ENCODE results near the gene RAB44. TPM values are rescaled to one million over a fixed set of nuclear protein-coding genes. Genes with fewer than 3 reads are reported as not detected.
A peak's percentile ranks its signal among the peaks of the same experiment; 100 is the strongest.

RAB44 gene
- total and polyA plus RNA-seq, 2 of the 13 experiments (the other 11 are each of a cell fraction or from before 2014, with no cell fraction given) = not detected

DNA sequence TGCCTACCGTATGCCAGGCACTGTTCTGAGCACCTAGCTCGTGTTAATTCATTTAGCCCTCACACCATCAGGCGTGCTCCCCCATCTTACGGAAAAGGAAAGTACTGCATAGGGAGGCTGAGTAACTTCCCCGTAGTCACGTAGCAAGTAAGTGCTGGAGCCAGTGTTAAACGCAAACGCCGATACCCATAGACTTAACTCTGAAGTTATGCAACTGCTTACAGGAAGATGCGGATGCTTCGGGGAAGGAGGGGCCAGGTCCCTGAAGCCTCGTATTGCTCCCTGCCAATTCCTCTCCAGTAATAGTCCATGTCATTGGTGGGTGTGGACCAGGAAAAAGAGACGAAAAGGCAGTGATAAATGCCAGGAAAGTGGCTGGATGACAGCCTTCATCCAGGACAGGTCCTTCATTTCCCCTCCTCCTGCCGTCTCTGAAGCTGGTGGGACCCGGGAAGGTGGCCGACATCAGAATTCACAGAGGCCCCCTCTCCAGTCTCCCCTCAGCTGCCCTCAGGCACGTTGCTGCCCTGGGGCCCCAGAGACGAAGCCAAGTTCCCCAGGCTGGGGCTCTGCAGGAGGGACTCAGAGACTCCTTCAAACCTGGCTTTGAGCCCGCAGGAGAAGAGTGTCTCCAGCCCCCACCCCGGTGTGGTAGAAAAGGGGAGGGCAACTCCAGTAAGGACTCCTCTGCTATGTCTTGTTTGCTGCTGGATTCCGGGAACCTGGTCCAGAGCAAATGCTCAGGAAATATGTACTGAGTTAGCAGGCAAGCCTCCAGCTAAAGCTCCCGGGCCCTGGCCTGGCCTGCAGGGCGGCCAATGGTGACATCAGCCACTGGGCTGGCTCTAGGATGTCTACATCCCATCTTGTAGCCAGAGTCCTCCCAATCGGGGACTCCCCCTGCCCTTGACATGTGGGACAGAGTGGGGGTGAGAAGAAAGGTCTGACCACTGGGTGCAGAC lies 37.8 kb downstream of the RAB44 start:
- in situ Hi-C loops (cut with HindIII; ENCODE audit: extremely low pct_ligation_motif_present, low pct_unique_long_range_greater_than_20kb) (no loop called here), intact Hi-C loops (cut with micrococcal nuclease; ENCODE audit: unreplicated experiment) (no loop called here)
- Histone ChIP-seq H4K20me1 (ENCODE audit: insufficient read depth, low read length) (no peaks in the 10 kb centered on the region), H3K27me3 (ENCODE audit: control insufficient read depth in 1 of 2, insufficient read depth in 2 of 2, low read length in 2 of 2) (peaks cover 16 to 81% of the 10 kb centered on the region in 2 experiments), H3K9me3 (ENCODE audit: low read length) (no peaks in the 10 kb centered on the region), H2AFZ (ENCODE audit: low read length) (no peak overlapping the region), H3K9ac (ENCODE audit: insufficient read depth, low read depth, low read length) (no peak overlapping the region), H3K4me2 (ENCODE audit: low read depth, low read length) (no peak overlapping the region), H3K79me2 (ENCODE audit: insufficient read depth, low read length) (no peaks in the 10 kb centered on the region), H3K27ac (ENCODE audit: extremely low read length, insufficient read depth, low read length) (no peak overlapping the region), H3K4me1 (ENCODE audit: insufficient read depth, low read length) (no peaks in the 10 kb centered on the region), H3K36me3 (replicated peaks in 1 of 2; ENCODE audit: control insufficient read depth in 1 of 2, insufficient read depth in 2 of 2, low read length in 2 of 2) (no peaks in the 10 kb centered on the region), H3K4me3 (replicated peaks in 1 of 3; ENCODE audit: insufficient read depth in 1 of 3, low read depth in 2 of 3, low read length in 3 of 3) (no peak overlapping the region)
- BruUV-seq (replicated peaks) = no TSS peak
- ATAC-seq (peak; percentile 32; the same call in 2 of the 3 replicates), FAIRE-seq (no peak), DNase-seq (ENCODE audit: low spot score) (no peak)
- ChIA-PET CTCF (ENCODE audit: low intra/inter-chr PET ratio, low total read pairs) (no interaction called here), POLR2A (no interaction called here)
- 9% methylated on average over 20 of the region's 24 CpGs for WGBS (ENCODE audit: low lambda C conversion rate)
- TF ChIP-seq PTBP1 (IDR thresholded peaks at IDR 0.05; ENCODE audit: low read depth, low read length, poor library complexity, severe bottlenecking) (no peak), ZNF839 (CRISPR knock-in tag; IDR thresholded peaks at IDR 0.05; ENCODE audit: borderline replicate concordance) (no peak), PPARG (CRISPR knock-in tag; conservative IDR thresholded peaks at IDR 0.05) (no peak), ZNF12 (CRISPR knock-in tag; IDR thresholded peaks at IDR 0.05) (no peak), TEAD3 (CRISPR knock-in tag; optimal IDR thresholded peaks at IDR 0.05; ENCODE audit: borderline replicate concordance) (no peak), ZSCAN9 (CRISPR knock-in tag; IDR thresholded peaks at IDR 0.05; ENCODE audit: borderline replicate concordance) (no peak), TOPORS (CRISPR knock-in tag; IDR thresholded peaks at IDR 0.05) (no peak), ZNF891 (CRISPR knock-in tag; IDR thresholded peaks at IDR 0.05) (no peak)
- TF ChIP-seq, protein P1, sequence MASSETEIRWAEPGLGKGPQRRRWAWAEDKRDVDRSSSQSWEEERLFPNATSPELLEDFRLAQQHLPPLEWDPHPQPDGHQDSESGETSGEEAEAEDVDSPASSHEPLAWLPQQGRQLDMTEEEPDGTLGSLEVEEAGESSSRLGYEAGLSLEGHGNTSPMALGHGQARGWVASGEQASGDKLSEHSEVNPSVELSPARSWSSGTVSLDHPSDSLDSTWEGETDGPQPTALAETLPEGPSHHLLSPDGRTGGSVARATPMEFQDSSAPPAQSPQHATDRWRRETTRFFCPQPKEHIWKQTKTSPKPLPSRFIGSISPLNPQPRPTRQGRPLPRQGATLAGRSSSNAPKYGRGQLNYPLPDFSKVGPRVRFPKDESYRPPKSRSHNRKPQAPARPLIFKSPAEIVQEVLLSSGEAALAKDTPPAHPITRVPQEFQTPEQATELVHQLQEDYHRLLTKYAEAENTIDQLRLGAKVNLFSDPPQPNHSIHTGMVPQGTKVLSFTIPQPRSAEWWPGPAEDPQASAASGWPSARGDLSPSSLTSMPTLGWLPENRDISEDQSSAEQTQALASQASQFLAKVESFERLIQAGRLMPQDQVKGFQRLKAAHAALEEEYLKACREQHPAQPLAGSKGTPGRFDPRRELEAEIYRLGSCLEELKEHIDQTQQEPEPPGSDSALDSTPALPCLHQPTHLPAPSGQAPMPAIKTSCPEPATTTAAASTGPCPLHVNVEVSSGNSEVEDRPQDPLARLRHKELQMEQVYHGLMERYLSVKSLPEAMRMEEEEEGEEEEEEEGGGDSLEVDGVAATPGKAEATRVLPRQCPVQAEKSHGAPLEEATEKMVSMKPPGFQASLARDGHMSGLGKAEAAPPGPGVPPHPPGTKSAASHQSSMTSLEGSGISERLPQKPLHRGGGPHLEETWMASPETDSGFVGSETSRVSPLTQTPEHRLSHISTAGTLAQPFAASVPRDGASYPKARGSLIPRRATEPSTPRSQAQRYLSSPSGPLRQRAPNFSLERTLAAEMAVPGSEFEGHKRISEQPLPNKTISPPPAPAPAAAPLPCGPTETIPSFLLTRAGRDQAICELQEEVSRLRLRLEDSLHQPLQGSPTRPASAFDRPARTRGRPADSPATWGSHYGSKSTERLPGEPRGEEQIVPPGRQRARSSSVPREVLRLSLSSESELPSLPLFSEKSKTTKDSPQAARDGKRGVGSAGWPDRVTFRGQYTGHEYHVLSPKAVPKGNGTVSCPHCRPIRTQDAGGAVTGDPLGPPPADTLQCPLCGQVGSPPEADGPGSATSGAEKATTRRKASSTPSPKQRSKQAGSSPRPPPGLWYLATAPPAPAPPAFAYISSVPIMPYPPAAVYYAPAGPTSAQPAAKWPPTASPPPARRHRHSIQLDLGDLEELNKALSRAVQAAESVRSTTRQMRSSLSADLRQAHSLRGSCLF (CRISPR knock-in tag; IDR thresholded peaks at IDR 0.05; ENCODE audit: borderline replicate concordance) = no peak
- TF ChIP-seq, protein P2, sequence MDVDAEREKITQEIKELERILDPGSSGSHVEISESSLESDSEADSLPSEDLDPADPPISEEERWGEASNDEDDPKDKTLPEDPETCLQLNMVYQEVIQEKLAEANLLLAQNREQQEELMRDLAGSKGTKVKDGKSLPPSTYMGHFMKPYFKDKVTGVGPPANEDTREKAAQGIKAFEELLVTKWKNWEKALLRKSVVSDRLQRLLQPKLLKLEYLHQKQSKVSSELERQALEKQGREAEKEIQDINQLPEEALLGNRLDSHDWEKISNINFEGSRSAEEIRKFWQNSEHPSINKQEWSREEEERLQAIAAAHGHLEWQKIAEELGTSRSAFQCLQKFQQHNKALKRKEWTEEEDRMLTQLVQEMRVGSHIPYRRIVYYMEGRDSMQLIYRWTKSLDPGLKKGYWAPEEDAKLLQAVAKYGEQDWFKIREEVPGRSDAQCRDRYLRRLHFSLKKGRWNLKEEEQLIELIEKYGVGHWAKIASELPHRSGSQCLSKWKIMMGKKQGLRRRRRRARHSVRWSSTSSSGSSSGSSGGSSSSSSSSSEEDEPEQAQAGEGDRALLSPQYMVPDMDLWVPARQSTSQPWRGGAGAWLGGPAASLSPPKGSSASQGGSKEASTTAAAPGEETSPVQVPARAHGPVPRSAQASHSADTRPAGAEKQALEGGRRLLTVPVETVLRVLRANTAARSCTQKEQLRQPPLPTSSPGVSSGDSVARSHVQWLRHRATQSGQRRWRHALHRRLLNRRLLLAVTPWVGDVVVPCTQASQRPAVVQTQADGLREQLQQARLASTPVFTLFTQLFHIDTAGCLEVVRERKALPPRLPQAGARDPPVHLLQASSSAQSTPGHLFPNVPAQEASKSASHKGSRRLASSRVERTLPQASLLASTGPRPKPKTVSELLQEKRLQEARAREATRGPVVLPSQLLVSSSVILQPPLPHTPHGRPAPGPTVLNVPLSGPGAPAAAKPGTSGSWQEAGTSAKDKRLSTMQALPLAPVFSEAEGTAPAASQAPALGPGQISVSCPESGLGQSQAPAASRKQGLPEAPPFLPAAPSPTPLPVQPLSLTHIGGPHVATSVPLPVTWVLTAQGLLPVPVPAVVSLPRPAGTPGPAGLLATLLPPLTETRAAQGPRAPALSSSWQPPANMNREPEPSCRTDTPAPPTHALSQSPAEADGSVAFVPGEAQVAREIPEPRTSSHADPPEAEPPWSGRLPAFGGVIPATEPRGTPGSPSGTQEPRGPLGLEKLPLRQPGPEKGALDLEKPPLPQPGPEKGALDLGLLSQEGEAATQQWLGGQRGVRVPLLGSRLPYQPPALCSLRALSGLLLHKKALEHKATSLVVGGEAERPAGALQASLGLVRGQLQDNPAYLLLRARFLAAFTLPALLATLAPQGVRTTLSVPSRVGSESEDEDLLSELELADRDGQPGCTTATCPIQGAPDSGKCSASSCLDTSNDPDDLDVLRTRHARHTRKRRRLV (CRISPR knock-in tag; IDR thresholded peaks at IDR 0.05) = no peak
- TF ChIP-seq, protein P3, sequence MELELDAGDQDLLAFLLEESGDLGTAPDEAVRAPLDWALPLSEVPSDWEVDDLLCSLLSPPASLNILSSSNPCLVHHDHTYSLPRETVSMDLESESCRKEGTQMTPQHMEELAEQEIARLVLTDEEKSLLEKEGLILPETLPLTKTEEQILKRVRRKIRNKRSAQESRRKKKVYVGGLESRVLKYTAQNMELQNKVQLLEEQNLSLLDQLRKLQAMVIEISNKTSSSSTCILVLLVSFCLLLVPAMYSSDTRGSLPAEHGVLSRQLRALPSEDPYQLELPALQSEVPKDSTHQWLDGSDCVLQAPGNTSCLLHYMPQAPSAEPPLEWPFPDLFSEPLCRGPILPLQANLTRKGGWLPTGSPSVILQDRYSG (CRISPR knock-in tag; IDR thresholded peaks at IDR 0.05) = no peak
